GM10248 (cell line): ENCODE data around the gene SETBP1.

Source experiments
- CTCF ChIA-PET: fragments of 300-600 bp; sonication (Branson Sonifier 250); formaldehyde crosslinking; extraction: SDS; loops from one replicate; lab custom pipeline; 2021; ENCODE audit warnings: antibody characterized with exemption; lab: Yijun Ruan, JAX
- POLR2A ChIA-PET: fragments of 350-650 bp; sonication (Branson Sonifier 250); formaldehyde crosslinking; extraction: SDS; loops from one replicate; lab custom pipeline; 2020; ENCODE audit warnings: antibody characterized with exemption; lab: Yijun Ruan, JAX
- DNase-seq: peaks from one replicate; pipeline ENCODE4 v3.0.0; 2012; ENCODE audit errors: extremely low spot score
- CTCF ChIP-seq: IDR thresholded peaks from 2 replicates; pipeline ENCODE4 v1.5.1; 2012; ENCODE audit warnings: mild to moderate bottlenecking, low read depth; ENCODE audit errors: extremely low read depth, missing control alignments, control extremely low read depth

Gene SETBP1

GRCh38 chr18:44733069-44733753 is 52.5 kb downstream of the SETBP1 start:
- DNase-seq: no peak
- CTCF ChIA-PET: interaction anchor here (0.8 to 1.7 kb wide), 3 partner anchors 10 to 23 kb away, joined by 3 to 6 read pairs (median 5); no protein-coding TSS in a partner anchor

GRCh38 chr18:44733754-44734465 is 53.2 kb downstream of the SETBP1 start:
- no peak for TF ChIP-seq CTCF
- ChIA-PET POLR2A (no interaction called here), CTCF (interaction anchor here (0.9 to 1.7 kb wide), 3 partner anchors 10 to 11 kb away, joined by 4 to 6 read pairs (median 5); no protein-coding TSS in a partner anchor)
- DNase-seq: no peak

More at GRCh38 chr18:44733069-44733753, 52.5 kb downstream of the SETBP1 start:
- POLR2A ChIA-PET: no interaction called here
- TF ChIP-seq CTCF: no peak

GRCh38 chr18:44735096-44735495 is 54.4 kb downstream of the SETBP1 start:
- POLR2A ChIA-PET: no interaction called here
- CTCF ChIA-PET: interaction anchor here (1.2 kb wide), 1 partner anchor 47 kb away, joined by 3 read pairs; no protein-coding TSS in a partner anchor
- no peak for DNase-seq
- no peak for TF ChIP-seq CTCF

- no peak for DNase-seq
- ChIA-PET POLR2A (no interaction called here), CTCF (interaction anchor here (1.3 kb wide), 1 partner anchor 22 kb away, joined by 3 read pairs; no protein-coding TSS in a partner anchor)
- no peak for TF ChIP-seq CTCF
Observed at GRCh38 chr18:44736664-44737380, 56.1 kb downstream of the SETBP1 start.

DNA sequence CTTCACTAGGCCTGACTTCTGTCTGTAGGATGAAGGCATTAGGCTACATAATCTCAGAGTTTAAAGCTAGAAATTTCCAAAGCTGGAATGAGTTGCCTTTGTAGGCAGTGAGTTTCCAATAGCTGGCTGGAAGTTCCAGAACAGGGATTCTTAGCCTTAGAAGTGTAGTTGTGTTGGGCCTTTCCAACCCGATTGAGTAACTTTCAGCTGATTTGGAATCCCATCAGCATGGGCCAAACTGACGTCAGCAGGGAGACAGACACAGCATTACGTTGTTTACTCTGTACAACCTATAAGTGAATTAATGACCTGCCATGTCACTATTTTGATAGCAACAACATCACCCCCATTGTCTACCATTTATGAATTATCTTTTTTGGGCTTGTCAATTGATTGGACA is 56.9 kb downstream of the SETBP1 start:
- no peak for TF ChIP-seq CTCF
- CTCF ChIA-PET: interaction anchor here (1.5 to 1.9 kb wide), 3 partner anchors 9 to 20 kb away, joined by 3 to 7 read pairs (median 3); no protein-coding TSS in a partner anchor

GRCh38 chr18:44740000-44740399 is 59.3 kb downstream of the SETBP1 start:
- ChIA-PET CTCF (no interaction called here), POLR2A (no interaction called here)
- no peak for TF ChIP-seq CTCF
- no peak for DNase-seq

More for the DNA sequence above, 56.9 kb downstream of the SETBP1 start:
- POLR2A ChIA-PET: no interaction called here
- no peak for DNase-seq
